ENCODE data around the gene WDR88.

DNA sequence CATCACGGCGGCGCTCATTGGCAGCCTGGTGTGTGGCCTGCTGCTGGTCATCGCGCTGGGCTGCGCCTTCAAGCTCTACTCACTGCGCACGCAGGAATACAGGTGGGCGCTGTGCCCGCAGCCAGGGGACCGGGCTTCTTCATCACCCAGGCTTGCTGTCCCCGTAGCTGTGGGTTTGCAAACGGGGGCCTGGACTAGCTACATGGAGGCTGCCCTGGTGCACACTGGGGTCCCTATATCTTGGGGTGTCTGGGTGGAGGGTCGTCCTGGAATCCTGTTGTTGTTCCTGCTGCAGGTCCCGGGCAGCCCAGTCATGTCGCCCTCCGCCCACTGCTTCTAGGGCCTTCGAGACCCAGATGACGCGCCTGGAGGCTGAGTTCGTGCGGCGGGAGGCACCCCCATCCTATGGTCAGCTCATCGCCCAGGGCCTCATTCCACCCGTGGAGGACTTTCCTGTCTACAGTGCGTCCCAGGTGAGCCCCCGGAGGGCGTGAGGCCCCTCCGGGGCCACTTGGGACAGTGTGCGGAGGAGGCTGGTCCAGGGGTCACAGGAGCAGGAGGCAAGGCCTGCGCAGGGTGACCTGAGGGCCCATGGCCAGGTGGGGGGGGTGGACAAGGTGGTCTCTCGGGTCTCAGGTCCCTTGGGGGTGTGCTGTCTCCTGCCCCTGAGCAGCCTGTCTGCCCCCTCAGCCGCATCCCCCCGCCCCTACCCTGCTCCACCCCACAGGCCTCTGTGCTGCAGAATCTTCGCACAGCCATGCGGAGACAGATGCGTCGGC is 74.5 kb downstream of the WDR88 start:
- TF ChIP-seq, protein P1, sequence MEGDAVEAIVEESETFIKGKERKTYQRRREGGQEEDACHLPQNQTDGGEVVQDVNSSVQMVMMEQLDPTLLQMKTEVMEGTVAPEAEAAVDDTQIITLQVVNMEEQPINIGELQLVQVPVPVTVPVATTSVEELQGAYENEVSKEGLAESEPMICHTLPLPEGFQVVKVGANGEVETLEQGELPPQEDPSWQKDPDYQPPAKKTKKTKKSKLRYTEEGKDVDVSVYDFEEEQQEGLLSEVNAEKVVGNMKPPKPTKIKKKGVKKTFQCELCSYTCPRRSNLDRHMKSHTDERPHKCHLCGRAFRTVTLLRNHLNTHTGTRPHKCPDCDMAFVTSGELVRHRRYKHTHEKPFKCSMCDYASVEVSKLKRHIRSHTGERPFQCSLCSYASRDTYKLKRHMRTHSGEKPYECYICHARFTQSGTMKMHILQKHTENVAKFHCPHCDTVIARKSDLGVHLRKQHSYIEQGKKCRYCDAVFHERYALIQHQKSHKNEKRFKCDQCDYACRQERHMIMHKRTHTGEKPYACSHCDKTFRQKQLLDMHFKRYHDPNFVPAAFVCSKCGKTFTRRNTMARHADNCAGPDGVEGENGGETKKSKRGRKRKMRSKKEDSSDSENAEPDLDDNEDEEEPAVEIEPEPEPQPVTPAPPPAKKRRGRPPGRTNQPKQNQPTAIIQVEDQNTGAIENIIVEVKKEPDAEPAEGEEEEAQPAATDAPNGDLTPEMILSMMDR (IDR thresholded peaks at IDR 0.05) = no peak
- TF ChIP-seq POLR2A (IDR thresholded peaks at IDR 0.05) = no peak
